Gastroesophageal sphincter (tissue), 3 donors: ENCODE results near the gene PRKG1.

Experiments used
- EP300 ChIP-seq: sonication (generic); formaldehyde crosslinking; IDR thresholded peaks from one replicate; pipeline ENCODE4 v1.6.1; 2017; ENCODE audit warnings: antibody characterized with exemption, mild to moderate bottlenecking
- POLR2A ChIP-seq, 2 donors: fragments of 450-650 bp; IDR thresholded peaks; one replicate each; pipeline ENCODE4 v1.6.1; 2017; ENCODE audit warnings: antibody characterized with exemption in 2 of 2, mild to moderate bottlenecking in 2 of 2, moderate library complexity in 1 of 2
- POLR2AphosphoS5 ChIP-seq: sonication (generic); formaldehyde crosslinking; IDR thresholded peaks from one replicate; pipeline ENCODE4 v1.6.1; 2017; ENCODE audit warnings: antibody characterized with exemption
- TF ChIP-seq, protein P1 (sequence below), 4 experiments: fragments of 200-600 bp in 2 of 4; fragments of 450-650 bp in 2 of 4; sonication (generic) in 1 of 4; IDR thresholded peaks; one replicate each; pipeline ENCODE4 v1.5.1; 2017 to 2019; ENCODE audit warnings: antibody characterized with exemption in 4 of 4, mild to moderate bottlenecking in 2 of 4, moderate library complexity in 2 of 4

- TF ChIP-seq, protein P1, sequence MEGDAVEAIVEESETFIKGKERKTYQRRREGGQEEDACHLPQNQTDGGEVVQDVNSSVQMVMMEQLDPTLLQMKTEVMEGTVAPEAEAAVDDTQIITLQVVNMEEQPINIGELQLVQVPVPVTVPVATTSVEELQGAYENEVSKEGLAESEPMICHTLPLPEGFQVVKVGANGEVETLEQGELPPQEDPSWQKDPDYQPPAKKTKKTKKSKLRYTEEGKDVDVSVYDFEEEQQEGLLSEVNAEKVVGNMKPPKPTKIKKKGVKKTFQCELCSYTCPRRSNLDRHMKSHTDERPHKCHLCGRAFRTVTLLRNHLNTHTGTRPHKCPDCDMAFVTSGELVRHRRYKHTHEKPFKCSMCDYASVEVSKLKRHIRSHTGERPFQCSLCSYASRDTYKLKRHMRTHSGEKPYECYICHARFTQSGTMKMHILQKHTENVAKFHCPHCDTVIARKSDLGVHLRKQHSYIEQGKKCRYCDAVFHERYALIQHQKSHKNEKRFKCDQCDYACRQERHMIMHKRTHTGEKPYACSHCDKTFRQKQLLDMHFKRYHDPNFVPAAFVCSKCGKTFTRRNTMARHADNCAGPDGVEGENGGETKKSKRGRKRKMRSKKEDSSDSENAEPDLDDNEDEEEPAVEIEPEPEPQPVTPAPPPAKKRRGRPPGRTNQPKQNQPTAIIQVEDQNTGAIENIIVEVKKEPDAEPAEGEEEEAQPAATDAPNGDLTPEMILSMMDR (IDR thresholded peaks at IDR 0.05): no peak
- TF ChIP-seq POLR2A (IDR thresholded peaks at IDR 0.05): no peak
- TF ChIP-seq POLR2AphosphoS5: no peak
- no peak for TF ChIP-seq EP300
These were observed 711.9 kb downstream of the PRKG1 start for GRCh38 chr10:51786016-51786683.
